Measurements from ENCODE around the gene MYL4.
"Not testable (repeated sequence)": the region's sequence is repeated elsewhere in the genome, so short reads cannot be mapped to it uniquely, and the experiment has no call there.

The MYL4 gene

GRCh38 chr17:47244697-47245096 is 35.5 kb downstream of the MYL4 start:
- no peak for DNase-seq

GRCh38 chr17:47246120-47246519 is 37.0 kb downstream of the MYL4 start:
- no peak for DNase-seq

GRCh38 chr17:47250855-47251254 is 41.7 kb downstream of the MYL4 start:
- DNase-seq, result no peak

- DNase-seq, result no peak
Measured at GRCh38 chr17:47251421-47251940, 42.3 kb downstream of the MYL4 start.

GRCh38 chr17:47252209-47252608 is 43.1 kb downstream of the MYL4 start:
- no peak for DNase-seq

- no peak for DNase-seq
Measured at GRCh38 chr17:47252766-47253512, 43.8 kb downstream of the MYL4 start.

- peak; percentile 81 for DNase-seq
Measured at GRCh38 chr17:47253541-47254402, 44.6 kb downstream of the MYL4 start, which contains the start of gene ITGB3. Gene ITGB3 (plus strand): TSS chr17:47253827. CDS start chr17:47253862, 35 bp downstream.

GRCh38 chr17:47254403-47254943 is 45.3 kb downstream of the MYL4 start:
- DNase-seq, result no peak

GRCh38 chr17:47257651-47258339 is 48.6 kb downstream of the MYL4 start:
- no peak for DNase-seq

- DNase-seq, result no peak
Measured at GRCh38 chr17:47262586-47262985, 53.4 kb downstream of the MYL4 start.

- DNase-seq, result no peak
Measured at GRCh38 chr17:47264166-47264565, 55.0 kb downstream of the MYL4 start.

GRCh38 chr17:47265983-47266541 is 56.9 kb downstream of the MYL4 start:
- no peak for DNase-seq

- no peak for DNase-seq
Measured at GRCh38 chr17:47266782-47267181, 57.6 kb downstream of the MYL4 start.

- DNase-seq, result no peak
Measured at GRCh38 chr17:47267354-47267828, 58.2 kb downstream of the MYL4 start.

- not testable (repeated sequence) for DNase-seq
Measured at GRCh38 chr17:47268964-47269363, 59.8 kb downstream of the MYL4 start.

GRCh38 chr17:47269561-47270280 is 60.6 kb downstream of the MYL4 start:
- not testable (repeated sequence) for DNase-seq

- DNase-seq, result no peak
Measured at GRCh38 chr17:47270946-47271705, 62.0 kb downstream of the MYL4 start.

- no peak for DNase-seq
Measured at GRCh38 chr17:47272491-47272890, 63.3 kb downstream of the MYL4 start.

GRCh38 chr17:47273245-47273644 is 64.1 kb downstream of the MYL4 start:
- DNase-seq, result no peak
